Measurements from ENCODE around the gene MEI1.
A peak's percentile ranks its signal among the peaks of the same experiment; 100 is the strongest.

MEI1 gene

DNA sequence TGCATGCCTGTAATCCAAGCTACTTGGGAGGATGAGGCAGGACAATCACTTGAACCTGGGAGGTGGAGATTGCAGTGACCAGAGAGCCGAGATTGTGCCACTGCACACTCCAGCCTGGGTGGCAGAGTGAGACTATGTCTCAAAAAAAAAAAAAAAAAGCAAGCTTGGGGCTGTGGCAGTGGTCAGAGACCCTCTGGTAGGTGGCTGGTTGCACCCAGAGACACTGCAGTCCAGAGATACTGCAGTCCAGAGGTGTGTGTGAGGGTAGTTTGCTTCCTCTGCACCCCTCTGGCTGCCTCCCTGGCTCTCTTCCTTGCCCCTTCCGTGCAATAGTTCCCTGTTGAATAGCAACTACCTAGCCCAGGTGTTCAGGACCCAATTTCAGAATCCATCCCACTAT, 99.4 kb downstream of the MEI1 start:
- no peak for DNase-seq

DNA sequence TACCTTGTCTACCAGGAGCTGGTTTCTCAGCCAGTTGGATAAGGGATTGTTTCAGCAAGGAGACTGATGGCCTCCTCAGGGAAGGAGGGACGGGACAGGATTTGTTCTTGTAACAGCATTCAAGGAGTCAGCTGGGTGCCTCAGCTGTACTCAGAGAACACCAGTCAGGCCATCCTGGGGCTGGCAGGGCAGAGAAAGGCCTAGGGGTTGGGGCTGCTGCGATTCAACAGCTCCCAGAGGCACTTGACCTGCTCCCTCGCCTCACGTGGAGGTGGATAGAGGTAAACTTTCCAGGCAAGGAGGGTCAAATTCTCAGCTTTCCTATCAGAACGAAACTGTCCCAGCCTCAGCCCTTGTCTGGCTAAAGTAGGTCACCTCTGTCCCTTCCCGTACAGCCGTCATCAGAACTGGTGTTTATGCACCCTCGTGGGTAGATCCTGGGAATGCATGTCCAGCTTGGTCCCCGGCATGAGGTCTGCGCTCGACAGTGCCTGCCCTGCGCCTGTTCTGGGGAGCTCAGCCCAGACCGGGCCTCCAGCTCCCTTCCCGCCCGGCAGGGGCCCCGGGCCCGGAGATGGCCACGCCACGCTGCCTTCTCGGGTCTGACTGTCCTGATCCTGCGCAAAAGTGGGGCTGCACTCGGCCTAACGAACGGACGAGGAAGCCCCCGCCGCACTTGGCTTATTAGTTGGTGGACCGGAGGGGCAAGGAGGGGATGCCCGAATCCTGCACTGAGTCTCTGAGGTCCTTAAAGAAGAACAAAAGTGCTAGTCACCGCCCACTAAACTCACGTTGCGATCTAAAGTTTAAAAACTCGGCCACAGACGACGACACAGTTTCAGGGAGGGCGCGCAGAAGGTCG, 100.4 kb downstream of the MEI1 start:
- peak; percentile 33 for DNase-seq

DNA sequence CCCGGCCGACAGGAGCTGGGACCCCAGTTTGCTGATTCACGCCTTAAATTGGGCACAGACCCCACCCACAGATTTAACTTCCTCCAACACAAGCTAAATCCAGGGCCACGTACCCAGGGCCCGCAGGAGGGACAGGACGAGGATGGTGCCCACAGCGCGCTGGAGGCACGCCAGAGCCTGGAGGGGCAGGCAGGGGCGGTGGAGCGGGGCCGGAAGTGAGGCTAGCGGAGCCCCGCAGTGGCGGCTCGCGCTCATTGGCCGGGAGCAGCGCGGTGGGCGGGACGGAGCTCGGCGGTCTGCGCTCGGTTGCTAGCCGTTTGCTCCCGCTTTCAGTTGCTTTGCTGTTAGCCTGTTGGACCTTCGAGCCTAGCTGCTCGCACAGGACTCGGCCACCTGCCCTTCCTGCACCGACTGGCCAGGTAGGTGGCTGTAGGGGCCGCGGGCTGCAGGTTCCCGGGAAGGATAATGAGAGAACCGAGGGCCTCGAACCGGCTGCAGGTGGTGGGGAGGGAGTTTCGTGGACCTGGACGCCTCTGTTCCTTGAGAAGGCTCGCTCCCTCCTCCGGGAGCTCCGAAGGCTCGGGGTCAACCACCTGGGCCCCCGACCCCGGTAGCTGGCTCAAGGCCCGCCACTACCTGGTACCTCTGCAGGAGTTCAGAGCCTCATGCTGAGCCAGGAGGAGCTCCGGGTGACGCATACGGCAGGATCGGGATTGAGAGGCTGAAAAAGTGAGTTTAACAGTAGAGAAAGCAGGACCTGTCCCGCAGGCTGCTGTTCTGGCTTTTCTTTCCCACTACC, 101.2 kb downstream of the MEI1 start, which contains the start of gene CCDC134:
CCDC134 (plus strand) TSS at position 332 of the 799 bp plus-strand sequence. CDS start 8,212 bp downstream, outside the sequence.
- DNase-seq: peak; percentile 96

DNA sequence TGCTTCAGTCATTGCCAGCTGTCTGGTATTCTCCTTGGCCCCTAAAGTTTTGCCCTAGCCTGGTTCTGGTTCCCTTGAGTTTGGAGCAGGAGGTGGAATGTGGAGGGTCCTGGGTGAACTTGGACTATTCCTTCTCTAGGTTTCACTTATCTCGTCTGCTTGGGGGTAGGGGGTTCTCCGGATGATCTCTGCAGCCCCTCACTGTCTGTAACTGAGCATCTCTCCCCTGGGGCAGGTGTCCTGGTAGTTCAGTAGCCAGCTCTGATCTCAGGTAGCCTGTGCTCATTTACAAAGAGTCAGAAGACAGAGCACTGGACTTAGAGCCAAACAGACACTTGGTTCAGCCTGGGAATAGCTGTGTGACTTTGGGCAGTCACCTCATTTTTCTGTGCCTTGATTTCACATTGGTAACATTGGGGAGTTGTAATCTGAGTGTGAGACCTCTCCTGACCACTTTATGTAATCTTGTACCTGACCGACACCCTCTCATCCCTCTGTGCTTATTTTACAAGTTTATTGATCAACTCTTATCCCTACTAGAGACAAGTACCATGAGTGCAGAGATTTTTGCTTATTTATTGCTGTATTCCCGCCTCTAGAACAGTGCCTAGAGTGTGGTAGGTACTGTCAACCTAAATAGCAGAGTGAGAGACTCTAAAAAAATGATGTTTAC, 102.0 kb downstream of the MEI1 start:
- DNase-seq: no peak

DNA sequence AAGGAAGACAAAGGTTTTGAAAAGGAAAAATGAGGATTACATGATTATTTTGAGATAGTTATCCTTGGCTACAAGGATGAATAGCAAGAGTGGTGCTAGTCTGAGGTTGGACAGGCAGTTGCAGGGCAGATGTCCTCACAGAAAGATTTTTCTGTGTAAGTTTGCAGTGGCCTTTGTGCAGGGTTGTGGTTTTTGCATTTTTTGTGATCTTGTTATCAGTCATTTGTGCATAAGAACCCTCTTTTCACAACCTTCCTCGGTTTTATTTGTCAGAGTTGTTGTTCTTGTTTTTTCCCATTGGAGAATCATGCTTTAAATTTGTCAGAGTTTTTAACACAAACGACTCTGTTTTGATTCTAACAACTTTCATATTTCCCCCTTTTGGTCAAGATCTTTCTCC, 102.6 kb downstream of the MEI1 start:
- DNase-seq: no peak

DNA sequence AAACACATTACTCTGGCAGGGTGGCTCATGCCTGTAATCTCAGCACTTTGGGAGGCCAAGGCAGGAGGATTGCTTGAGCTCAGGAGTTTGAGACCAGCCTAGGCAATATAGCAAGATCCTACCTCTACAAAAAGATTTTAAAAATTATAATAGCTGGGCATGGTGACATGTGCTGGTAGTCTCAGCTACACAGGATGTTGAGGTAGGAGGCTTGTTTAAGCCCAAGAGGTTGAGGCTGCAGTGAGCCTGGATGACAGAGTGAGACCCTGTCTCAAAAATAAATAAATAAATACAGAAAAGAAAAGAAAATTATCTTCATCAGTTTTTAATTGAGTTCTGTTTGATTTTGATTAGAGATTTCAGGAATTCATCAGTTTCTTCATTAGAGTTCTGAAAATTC, 106.3 kb downstream of the MEI1 start:
- no peak for DNase-seq

DNA sequence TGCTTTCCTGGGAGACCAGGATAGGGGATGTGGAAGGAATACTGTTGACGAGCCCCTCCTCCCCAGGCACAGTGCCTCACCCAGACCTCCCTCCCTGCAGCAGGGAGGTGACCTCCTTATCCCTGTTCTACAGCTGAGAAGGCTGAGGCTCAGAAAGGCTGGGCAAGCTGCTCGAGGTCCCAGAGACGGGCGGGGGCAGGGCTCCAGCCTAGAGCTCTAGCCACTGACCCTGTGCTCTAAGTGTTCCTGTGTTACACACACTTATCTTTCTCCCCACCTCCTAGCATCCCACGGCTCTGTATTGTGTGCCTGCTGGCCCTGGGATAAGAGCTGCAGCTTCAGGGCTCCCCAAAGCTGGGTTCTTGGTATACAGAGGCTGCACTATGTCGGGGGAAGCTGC, 109.1 kb downstream of the MEI1 start:
- DNase-seq: no peak

DNA sequence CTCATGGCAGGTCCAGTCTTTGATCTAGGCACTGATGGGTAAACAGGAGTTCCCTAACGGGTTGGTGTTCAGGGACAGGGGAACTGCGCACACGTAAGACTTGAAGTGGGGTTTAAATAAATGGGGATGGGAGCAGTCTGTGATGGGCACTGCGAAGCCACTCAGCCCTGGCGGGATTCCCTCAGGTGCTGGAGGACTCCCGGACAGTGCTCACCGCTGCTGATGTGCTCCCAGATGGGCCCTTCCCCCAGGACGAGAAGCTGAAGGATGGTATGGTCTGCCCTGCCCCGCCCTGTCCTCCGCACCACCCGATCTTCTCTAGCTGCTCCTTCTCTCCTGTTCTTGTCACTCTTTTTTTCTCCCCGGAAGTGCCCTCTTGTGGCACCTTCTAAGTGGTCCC, 110.7 kb downstream of the MEI1 start:
- DNase-seq: no peak

DNA sequence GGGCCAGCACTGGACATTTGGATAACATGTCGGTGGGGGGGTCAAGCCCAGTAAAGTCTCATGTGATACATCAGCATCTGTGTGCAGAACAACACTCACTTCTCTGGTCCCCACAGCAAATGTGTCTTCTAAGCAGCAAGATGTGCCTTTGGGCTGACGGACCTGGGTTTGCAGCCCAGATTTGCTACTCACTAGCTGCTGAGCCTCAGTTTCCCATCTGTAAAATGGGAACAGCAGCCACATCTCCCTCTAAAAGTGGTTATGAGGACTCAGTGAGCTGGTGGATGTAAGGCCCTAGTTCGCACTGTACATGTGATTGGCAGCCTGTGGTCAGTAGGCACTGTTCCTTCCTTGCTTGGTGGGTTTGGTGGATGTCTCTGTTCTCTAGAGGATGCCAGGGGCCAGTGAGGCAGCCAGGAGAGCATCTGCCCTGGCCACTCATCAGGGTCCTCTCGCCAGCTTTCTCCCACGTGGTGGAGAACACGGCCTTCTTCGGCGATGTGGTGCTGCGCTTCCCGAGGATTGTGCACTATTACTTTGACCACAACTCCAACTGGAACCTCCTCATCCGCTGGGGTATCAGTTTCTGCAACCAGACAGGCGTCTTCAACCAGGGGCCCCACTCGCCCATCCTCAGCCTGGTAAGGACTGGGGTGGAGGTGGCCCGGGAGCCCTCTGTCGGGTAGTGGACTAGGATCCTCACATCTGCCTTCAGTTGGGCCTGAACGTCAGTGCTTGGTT, 113.7 kb downstream of the MEI1 start:
- no peak for DNase-seq

DNA sequence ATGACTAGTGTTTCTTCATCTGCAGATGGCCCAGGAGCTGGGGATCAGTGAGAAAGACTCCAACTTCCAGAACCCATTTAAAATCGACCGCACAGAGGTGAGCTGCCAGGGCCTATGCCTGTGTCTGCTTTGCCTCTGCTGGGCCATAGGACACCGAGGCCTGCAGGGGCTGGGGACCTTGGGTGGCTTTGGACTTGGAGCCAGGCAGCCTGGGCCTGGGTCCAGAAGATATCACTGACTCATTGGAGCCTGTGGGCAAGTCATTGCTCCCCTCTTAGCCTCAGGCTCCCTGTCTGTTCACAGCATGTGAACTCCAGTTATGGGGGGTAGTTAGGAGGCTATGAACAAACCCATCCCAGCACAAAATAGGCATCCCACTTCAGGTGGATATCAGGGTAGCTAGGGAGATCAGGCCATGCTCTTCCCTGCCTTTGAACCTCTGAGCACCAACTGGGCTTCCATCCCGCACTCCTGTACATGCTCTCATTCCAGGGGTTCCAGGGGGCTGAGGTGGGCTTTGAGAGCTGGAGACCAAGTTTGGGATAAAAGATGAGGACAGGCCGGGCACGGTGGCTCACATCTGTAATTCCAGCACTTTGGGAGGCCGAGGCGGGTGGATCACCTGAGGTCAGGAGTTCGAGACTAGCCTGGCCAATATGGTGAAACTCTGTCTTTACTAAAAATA, 114.6 kb downstream of the MEI1 start:
- DNase-seq: no peak

DNA sequence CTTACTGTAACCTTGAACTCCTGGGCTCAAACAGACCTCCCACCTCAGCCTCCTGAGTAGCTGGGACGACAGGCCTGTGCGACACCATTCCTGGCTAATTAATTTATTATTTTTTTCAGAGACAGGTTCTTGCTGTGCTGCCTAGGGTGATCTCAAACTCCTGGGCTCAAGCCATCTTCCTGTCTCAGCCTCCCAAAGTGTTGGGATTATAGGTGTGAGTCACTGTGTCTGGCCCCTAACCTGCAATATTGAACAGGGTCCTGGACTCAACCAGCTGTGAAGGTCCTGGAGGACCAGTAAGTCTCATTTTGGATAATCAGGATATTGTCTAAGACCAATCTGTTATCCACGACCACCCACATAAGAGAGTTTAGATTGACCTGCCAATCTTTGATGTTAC, 116.4 kb downstream of the MEI1 start:
- DNase-seq: no peak

DNA sequence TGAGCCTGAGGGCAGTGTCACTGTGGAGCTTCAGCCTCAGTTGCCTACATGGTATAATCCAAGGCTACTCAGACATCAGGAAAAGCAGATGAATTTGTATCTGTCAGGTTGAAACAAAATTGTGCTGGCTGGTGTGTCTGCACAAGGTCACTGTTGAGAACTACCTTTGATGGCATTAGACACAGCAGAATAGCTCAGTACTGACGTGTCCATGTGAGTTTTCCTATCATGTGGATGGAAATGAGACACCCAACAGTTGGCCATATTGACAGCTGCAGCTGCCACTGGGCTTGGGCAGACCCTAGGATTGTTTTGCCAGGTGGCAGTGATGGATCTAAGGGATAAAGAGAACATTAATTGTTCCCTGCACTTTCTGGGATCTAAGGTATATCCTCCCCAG, 116.9 kb downstream of the MEI1 start:
- peak; percentile 55 for DNase-seq

DNA sequence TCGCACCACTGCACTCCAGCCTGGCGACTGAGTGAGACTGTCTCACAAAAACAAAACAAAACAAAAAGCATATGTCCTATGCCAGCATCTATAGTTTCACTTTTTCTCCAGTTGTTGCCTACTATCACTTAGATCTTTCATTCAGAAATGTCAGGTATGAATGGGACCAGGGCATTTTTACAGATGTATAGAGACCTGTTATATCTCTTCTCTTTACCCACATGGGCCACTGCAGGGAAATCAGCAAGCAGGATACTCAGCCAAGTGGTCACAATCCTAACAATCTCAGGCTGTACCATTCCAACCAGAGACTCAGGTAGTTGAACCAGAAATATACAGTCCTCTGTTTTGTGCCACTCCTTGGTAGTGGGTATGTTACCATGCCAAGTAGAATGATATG, 117.6 kb downstream of the MEI1 start:
- DNase-seq: no peak

DNA sequence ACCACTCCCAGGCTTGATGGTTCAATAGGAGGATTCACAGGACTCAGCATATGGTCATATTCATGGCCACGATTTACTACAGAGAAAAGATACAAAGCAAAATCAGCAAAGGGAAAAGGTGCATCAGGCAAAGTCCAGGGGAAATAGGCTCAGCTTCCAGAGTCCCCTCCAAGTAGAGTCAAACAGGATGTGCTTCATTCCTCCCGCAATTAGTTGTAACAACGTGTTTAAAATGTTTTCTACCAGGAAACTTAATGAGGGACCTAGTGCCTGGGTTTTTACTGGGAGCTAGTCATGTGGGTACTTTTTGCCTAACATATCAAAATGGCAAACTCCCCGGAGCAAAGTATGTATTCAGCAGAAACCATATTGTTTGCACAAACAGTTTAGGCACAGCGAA, 118.7 kb downstream of the MEI1 start:
- no peak for DNase-seq

DNA sequence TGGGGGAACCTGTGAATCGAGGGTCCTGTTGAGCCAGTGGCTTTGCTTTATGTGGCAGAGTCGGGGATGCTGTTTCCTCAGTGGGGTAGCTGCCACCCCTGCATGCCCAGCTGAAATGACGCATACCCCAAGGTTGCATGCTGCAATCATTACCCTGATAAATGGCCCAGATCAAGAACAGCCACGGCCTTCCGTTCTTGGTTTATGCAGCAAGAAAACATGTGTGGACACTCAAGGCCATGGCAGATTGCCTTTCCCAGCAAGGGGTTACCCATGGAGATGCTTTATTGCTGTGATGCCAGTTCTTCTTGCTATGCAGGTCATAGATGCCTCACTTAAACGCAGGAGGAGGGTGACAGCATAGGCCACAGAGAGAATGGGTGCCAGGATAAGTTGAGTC, 119.3 kb downstream of the MEI1 start:
- DNase-seq: no peak

DNA sequence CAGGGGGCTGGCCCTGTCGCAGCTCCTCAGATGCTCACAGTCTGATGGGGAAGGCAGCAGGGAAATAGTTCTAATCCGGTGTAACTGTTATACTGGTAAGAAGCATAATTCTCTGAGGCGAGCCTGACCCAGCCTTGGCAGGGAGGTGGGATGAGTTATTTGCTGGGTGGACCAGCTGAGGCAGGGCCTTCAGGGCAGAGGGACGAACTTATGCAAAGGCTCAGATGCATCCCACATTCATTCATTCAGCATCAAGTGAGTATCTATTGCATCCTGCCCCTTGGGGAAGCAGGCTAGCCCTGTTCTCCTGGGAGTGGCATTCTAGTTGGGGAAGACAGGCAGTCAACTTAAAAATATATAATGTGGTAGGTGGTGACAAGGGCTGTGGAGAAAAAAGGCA, 120.0 kb downstream of the MEI1 start:
- DNase-seq: no peak

DNA sequence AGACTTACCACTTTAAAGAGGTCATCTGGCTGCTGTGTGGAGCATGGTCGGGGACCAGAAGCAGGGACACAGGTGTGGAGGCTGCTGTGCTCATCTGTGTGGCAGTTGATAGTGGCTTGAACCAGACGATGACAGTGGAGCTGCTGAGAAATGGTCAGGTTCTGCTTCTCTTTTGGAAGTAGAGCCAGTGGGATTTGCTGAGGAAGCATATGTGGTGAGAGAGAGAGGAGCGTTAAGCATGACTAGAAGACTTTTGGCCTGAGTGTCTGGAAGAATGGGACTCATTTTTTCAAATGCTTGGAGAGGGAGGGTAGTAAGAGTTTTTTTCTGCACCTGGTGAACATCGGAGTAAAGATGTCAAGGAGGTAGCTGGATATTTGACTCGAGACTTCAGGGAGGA, 121.1 kb downstream of the MEI1 start:
- no peak for DNase-seq

DNA sequence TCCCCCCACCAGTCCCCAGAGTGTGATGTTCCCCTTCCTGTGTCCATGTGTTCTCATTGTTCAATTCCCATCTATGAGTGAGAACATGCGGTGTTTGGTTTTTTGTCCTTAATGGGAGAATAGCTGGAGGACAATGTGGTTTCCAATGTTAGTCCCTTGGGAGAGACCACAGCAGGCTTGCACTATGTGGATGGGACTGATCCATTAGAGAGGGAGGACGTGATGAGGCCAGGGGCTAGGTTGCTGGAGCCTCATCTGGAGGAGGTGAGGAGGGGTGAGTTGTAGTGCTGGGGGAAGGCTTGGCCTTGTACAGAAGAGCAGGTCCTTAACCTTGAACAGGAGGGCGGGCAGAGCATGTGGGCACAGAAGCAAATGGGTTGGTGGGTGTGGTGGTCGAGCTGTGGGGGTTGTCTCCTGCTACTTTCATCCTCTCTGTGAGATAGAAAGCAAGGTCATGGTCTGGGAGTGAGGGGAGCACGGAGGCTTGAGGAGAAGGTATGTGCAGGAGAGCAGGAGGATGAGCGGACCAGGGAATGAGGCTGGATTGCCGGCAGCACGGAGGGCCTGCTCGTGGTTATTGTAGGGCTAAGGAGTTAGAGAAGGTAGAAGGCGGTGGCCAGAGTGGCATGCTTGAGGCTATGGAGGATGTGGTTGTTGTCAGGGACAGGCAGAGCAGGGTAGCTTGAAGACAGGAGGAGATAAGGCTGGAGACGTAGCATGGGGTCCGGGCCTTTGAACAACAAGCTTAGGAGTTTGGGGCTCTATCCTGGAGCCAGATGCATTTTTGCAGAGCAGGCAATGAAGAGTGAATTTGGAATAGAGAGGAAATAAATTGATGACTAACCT, 122.4 kb downstream of the MEI1 start:
- no peak for DNase-seq

DNA sequence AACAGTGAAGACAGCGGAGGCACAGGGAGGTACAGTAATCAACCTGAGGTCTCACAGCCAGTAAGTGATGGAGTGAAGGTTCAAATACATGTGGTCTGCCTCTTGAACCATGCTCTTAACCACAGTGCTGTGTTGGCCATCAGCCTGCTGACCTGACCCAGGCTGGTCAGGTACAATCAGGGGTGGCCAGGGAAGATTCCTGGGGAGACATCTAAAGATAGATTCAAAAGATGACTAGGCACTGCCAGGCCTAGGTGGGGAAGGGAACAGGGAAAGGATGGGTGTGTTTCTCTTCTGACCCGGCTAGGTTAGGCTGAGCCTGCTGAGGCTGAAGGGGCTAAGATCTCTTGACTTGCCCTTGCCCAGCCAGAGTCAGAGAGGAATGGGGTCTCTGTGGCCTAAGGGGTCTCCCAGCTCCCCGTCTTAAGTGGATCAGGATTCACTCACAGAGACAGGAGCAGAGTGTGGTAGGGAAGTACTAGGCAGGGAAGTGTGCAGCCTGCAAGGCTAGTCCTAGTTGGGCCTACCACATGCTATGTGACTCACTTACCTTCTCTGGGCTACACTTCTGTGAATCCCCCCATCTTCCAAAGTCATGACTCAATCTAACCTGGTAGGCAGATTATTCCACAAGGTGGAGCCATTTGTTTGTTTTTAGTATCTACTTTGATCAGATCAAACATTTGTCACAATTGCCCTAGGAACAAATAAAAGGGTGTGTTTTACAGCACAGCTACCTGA, 123.2 kb downstream of the MEI1 start:
- no peak for DNase-seq

DNA sequence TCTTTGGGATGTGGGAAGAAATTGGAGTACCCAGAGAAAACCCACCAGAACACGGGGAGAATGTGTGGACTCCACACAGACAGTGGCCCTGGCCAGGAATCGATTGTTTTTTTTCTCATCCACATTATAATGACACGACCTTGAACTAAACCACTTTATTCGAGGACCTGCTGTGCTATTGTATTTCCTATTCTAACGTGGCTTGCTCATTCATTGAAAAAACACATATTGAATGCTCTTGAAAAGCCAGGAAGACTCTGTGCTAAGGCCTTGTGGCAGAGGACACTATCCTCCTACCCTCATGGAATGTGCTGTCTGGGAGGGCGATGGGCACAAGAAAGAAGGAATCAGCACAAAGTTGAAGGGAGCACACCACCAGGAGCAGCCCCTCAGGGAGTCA, 124.5 kb downstream of the MEI1 start:
- DNase-seq: no peak

DNA sequence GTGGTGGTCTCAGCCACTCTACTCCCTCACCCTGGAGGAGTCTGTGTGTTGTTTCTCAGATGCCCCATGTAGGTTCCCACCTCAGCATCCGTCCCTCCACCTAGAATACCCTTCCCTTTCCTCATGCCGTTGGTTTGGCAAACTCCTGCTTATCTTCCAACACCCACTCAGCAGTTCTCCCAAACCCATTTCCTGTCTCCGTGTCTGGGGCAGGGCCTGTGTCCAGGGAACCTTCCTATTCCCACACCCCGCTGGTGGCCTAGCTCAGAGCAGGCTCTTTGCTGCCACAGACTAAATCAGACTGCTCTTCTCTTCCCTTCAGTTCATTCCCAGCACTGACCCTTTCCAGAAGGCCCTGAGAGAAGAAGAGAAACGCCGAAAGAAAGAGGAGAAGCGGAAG, 126.1 kb downstream of the MEI1 start:
- no peak for DNase-seq
